Subcutaneous adipose tissue (tissue), 4 donors: Measurements from ENCODE around the gene LOXL4. TPM values are rescaled to one million over a fixed set of nuclear protein-coding genes. Genes with fewer than 3 reads are reported as not detected.

ENCODE experiments used
- total RNA-seq, 4 donors: library from RNA; depleted of rRNA; stranded (reverse); fragments of >200 nt; gene quantifications; one replicate each; pipeline ENCODE4 v1.1.0, GENCODE V29; 2016
- TF ChIP-seq, protein P1 (sequence below): fragments of 450-650 bp; IDR thresholded peaks from one replicate; pipeline ENCODE4 v1.5.1; 2016; ENCODE audit warnings: low read depth, mild to moderate bottlenecking, control low read depth, antibody characterized with exemption, moderate library complexity

The LOXL4 gene
- total RNA-seq, 4 donors from 2014 or later: 7.5 to 27.4 (median 12.8) TPM

DNA sequence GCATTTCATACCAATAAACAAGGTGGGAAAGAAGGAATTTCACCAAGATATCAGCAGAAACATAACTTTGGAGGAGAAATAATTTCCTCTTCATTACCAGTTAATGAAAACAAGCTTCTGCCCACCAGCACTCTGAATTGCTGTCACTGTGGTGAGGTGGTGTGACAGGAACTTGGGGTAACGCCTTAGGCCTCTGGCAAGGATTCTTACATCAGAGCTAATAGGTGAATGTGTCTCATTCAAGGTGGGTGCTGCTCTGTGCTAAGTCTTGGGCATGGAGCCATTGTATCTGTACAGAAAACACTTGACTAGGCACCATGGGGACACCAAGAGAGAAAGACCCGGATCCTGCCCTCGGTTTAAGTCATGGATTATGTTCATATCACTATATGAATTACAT lies 8.3 kb upstream of the LOXL4 start:
- TF ChIP-seq, protein P1, sequence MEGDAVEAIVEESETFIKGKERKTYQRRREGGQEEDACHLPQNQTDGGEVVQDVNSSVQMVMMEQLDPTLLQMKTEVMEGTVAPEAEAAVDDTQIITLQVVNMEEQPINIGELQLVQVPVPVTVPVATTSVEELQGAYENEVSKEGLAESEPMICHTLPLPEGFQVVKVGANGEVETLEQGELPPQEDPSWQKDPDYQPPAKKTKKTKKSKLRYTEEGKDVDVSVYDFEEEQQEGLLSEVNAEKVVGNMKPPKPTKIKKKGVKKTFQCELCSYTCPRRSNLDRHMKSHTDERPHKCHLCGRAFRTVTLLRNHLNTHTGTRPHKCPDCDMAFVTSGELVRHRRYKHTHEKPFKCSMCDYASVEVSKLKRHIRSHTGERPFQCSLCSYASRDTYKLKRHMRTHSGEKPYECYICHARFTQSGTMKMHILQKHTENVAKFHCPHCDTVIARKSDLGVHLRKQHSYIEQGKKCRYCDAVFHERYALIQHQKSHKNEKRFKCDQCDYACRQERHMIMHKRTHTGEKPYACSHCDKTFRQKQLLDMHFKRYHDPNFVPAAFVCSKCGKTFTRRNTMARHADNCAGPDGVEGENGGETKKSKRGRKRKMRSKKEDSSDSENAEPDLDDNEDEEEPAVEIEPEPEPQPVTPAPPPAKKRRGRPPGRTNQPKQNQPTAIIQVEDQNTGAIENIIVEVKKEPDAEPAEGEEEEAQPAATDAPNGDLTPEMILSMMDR: no peak

DNA sequence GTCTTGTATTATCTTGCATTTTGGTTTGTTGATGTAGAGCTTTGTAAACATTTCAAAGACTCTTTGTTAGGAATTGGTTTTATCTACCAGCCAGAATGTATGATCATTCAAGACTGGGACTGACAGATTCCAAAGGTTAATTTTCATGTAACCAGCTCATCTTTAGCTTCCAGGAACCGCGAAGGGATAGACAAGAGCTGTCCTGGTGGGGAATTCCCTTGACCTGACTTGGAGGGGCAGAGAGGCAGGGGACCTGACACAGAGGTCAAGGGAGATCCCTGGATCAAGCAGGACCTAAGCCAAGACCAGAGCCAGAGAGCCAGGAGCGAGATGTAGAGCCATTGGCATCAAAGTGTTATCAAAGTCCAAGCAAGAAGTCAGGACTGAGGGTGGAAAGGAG lies 6.6 kb upstream of the LOXL4 start:
- TF ChIP-seq, protein P1: no peak

DNA sequence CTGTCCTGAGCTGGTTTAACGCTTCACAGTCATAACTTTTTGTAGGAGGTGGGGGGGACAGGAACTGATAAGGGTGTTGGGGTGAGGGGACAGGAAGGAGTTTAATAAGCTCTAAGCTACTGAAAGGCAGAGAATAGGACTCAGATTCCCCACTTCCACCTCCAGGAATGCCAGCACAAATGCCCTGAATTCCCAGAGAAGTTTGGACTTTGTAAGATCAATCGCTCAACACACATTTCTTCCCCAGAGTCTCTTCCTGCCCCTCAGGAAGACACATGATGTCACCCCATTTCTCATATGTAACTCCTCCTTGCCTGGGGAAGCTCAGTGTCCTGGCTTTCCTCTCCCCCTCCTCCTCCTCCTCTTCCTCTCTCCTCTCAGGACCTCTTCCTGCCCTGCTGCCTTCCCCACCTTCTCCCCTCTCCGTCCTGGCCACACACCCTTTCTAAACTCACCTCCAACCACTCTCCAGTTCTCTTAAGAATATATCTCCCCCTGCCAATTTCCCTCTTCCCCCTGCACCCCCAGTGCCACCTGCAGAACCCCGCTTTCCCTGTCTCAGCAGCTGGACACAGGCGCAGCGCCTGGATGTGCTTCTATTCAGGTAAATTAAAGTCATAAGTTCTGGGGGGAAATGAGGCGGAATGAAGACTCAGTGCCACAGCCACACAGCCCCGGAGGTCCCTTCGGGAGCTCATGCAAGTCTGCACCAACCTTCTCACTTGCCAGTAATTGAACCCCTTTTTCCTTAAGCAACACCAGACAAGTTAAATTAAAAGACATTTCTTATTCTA lies 5.3 kb upstream of the LOXL4 start:
- TF ChIP-seq, protein P1: no peak

DNA sequence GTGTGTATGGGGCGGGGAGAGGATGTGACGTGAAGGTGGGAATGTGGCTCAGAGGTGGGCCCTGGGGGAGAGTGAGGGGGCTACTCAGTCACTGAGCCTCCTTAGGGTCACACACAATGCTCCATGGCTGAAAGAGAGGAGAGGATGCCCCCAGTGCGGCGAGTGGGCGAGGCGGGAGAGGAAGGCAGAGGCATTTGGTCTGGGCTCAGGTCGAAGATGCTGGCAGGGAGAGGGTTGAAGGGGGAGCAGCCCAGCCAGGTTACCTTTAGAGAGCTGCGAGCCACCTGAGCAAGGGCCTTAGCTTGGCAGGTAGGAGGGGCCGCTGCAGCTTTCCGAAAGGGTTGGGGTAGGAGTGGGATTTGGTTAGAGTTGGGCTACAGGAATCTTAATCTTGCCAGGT lies 4.7 kb upstream of the LOXL4 start:
- TF ChIP-seq, protein P1: no peak

DNA sequence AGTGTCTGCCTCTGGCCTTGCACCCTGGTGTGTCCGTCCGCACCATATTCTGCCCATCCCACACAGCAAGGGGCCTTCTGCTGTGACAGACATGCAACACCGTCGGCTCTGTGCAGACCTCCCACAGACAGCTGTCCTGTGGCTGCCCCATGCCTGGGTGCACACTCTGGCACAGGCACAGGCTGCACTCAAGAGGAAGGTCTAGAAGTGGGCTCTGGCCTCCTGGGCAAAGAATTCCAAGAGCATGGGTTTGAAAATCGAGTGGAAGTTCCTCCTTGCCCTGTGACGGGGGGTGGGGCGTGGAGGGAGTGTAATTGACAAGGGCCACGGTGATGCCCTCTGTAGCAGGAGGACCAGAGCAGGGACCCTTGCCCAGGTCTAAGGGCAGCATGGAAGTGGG lies 4.3 kb upstream of the LOXL4 start:
- TF ChIP-seq, protein P1: no peak

DNA sequence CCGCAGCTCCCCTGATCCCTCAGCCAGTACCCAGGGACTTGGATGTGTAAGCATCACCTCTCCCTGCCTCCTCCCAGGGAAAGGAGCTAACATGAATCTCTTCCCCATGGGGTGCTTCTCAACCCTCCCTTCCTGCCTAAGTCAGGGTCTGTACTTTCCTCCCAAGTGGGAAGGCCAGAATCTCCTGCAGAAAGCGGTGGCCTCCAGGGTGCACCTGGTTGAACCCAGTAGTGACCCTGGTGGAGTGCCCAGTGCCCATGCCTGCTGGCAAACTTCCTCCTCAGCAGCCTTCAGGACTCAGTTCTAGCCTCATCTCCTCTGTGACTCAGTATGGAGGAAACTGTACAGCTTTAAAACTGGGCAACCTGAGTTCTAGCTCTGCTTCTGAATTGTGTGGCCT lies 2.8 kb upstream of the LOXL4 start:
- TF ChIP-seq, protein P1: no peak

DNA sequence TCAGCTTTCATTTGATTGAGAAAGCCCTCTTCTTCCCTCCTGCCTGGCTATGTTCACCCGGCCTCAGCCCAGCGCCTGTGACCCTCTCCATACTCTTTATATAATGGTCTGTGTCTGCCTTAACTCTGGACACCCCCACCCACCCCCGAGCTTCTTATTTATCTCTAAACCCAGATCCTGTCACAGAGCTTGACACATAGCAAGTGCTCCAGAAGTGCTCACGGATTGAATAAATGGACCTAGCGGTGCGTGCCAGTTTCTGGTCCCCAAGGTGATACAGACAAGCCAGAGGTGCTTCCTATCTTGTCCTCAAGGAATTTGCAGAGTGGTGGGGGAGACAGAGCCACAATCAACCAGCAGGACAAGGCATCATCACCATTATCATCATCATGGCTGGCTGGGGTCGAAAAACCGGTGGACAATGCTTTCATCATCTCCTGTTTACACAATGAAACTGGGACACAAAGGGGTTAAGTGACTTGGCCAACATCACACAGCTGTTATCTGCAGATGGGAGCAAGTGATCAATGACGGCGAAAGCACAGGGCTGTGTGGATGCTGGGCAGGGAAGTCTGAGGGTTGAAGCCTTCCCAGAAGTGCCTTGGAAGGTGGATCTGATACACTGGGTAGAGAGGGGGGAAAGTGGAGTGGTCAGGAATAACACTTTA lies 2.2 kb upstream of the LOXL4 start:
- TF ChIP-seq, protein P1: no peak
